Peyer's patch (tissue), 4 donors: Measurements from ENCODE around the gene CASR.

ENCODE experiments used
- POLR2A ChIP-seq, 2 donors: fragments of 450-650 bp; IDR thresholded peaks; one replicate each; pipeline ENCODE4 v1.5.1; 2017; ENCODE audit warnings: antibody characterized with exemption in 2 of 2, mild to moderate bottlenecking in 2 of 2, moderate library complexity in 2 of 2
- TF ChIP-seq, protein P1 (sequence below), 6 experiments: fragments of 450-650 bp in 4 of 6; fragments of 200-600 bp in 2 of 6; sonication (generic) in 1 of 6; IDR thresholded peaks; one replicate each; pipeline ENCODE4 v1.5.1; 2017 to 2019; ENCODE audit warnings: antibody characterized with exemption in 6 of 6, mild to moderate bottlenecking in 3 of 6, moderate library complexity in 1 of 6

DNA sequence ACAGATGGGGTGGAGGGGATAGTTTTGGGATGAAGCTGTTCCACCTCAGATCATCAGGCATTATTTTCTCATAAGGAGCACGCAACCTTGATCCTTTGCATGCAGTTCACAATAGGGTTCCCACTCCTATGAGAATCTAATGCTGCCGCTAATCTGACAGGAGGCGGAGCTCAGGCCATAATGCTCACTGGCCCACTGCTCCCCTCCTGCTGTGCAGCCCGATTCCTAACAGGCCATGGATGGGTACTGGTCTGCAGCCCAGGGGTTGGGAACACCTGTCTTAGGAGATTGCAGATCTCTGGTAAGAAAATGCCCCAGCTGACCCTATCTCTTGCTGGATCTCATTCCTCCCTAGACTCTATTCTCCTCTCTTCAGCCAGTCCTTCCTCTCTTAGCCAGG is 148.4 kb downstream of the CASR start:
- TF ChIP-seq, protein P1, sequence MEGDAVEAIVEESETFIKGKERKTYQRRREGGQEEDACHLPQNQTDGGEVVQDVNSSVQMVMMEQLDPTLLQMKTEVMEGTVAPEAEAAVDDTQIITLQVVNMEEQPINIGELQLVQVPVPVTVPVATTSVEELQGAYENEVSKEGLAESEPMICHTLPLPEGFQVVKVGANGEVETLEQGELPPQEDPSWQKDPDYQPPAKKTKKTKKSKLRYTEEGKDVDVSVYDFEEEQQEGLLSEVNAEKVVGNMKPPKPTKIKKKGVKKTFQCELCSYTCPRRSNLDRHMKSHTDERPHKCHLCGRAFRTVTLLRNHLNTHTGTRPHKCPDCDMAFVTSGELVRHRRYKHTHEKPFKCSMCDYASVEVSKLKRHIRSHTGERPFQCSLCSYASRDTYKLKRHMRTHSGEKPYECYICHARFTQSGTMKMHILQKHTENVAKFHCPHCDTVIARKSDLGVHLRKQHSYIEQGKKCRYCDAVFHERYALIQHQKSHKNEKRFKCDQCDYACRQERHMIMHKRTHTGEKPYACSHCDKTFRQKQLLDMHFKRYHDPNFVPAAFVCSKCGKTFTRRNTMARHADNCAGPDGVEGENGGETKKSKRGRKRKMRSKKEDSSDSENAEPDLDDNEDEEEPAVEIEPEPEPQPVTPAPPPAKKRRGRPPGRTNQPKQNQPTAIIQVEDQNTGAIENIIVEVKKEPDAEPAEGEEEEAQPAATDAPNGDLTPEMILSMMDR (IDR thresholded peaks at IDR 0.05): no peak
- TF ChIP-seq POLR2A (IDR thresholded peaks at IDR 0.05): no peak
